ENCODE data around the gene SHE.

SHE gene

DNA sequence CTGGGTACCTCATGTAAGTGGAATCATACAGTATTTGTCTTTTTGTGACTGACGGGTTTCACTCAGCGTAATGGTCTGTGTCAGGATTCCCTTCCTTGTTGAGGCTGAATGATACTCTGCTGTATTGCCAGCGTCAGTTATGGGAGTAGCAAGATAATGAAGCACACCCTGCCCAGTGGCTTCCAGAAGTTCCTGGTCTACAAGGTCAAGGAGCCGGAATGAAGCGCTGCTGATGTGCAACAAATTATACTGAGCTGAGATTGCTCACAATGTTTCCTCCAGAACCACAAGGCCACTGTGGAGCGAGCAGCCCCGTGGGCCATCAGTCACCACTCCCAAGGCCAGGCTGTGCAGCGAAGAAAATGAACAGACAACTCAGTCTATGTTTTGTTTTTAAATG lies 24.2 kb downstream of the SHE start:
- TF ChIP-seq, protein P1, sequence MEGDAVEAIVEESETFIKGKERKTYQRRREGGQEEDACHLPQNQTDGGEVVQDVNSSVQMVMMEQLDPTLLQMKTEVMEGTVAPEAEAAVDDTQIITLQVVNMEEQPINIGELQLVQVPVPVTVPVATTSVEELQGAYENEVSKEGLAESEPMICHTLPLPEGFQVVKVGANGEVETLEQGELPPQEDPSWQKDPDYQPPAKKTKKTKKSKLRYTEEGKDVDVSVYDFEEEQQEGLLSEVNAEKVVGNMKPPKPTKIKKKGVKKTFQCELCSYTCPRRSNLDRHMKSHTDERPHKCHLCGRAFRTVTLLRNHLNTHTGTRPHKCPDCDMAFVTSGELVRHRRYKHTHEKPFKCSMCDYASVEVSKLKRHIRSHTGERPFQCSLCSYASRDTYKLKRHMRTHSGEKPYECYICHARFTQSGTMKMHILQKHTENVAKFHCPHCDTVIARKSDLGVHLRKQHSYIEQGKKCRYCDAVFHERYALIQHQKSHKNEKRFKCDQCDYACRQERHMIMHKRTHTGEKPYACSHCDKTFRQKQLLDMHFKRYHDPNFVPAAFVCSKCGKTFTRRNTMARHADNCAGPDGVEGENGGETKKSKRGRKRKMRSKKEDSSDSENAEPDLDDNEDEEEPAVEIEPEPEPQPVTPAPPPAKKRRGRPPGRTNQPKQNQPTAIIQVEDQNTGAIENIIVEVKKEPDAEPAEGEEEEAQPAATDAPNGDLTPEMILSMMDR (IDR thresholded peaks at IDR 0.05; ENCODE audit: insufficient read depth, missing control alignments): no peak
- no peak for FAIRE-seq
- no peak for DNase-seq (ENCODE audit: insufficient read length, low spot score)

DNA sequence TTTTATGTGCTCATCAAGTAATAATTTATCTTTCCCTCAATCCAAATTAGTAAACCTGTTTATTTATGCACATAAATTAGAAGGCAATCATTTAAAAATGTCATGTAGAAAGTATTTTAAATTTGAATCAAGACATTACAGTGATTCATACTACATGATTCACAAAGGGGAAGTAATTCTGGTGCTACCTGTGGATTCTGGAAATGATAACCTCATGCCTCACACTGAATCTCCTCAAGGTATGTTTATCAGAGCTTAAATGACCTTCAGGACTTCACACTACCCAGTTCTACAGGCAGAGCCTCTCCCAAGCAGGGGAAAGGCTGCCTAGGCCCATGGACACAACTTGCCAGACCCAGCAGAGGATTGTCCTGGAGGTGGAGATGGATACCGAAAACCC lies 25.4 kb downstream of the SHE start:
- FAIRE-seq (no peak), DNase-seq (ENCODE audit: insufficient read length, low spot score) (no peak)
- TF ChIP-seq, protein P1 (IDR thresholded peaks at IDR 0.05; ENCODE audit: insufficient read depth, missing control alignments): no peak

DNA sequence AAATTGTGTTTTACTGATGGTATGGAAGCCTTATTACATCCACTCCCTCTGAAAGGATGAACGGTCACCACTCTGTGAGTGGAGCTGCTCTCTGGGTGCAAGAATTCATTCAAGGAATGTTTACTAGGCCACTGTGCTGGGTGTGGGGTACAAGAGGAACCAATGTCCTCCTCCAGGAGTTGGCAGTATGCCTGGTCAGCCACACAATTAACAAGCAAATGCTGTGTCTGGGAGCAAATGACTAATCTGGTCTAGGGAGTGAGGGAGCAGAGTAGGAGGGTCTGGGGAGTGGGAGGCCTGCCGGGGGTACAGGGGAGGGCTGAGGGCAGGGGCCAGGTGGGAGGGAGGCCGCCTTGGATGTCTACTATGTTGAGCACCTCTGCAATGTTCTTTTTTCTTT lies 27.4 kb downstream of the SHE start:
- no peak for DNase-seq (ENCODE audit: insufficient read length, low spot score)
- TF ChIP-seq, protein P1 (IDR thresholded peaks at IDR 0.05; ENCODE audit: insufficient read depth, missing control alignments): no peak
- no peak for FAIRE-seq

DNA sequence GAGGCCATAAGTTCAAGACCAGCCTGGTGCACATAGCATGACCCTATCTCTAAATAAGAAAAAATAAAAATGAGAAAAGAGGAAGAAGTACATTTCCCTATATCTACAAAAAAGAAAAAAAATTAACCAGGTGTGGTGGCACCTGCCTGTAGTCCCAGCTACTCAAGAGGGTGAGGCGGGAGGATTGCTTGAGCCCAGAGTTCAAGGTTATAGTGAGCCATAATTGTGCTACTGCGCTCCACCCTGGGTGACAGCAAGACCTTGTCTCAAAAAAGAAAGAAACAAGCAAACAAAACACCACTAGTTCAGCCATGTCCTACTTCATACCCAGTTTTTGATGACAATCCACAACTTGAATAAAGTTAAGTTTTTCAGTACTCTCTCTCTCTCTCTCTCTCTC lies 30.9 kb downstream of the SHE start:
- DNase-seq (ENCODE audit: insufficient read length, low spot score): no peak
- TF ChIP-seq, protein P1 (IDR thresholded peaks at IDR 0.05; ENCODE audit: insufficient read depth, missing control alignments): no peak
- FAIRE-seq: no peak

DNA sequence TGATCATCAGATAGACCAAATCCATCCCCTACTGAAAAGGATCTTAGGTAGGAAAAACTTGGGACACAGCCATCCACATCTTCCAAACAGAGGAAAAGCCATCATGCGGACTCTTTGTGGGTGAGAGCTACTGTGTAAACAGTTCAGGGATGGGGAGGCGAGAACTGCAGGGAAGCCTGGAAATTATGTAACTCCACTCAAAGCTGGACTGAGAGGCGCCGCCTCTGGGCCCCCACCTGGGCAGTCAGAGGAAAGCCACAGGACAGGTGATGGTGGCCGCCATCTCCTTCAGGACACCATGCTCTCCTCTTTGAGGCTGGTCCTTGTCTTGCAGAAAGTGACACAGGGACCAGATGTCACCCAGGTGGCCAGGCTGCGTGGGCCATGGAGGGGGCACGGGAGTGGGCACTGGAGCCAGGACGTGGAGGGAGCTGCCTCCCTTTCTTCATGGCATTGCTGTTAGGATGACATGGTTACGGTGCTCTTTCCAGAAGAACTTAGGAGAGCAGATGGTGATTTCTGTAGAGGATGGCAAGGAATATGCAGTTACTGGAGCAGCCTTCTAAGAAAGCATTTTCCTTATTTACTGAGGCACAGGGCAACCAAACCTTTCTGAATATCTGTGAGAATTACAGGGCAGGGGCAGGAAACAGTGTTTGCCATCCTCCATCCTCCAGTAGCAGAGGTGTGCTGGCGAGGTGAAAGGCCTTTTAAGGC lies 32.2 kb downstream of the SHE start:
- DNase-seq (ENCODE audit: insufficient read length, low spot score) (no peak), FAIRE-seq (no peak)
- TF ChIP-seq, protein P1 (IDR thresholded peaks at IDR 0.05; ENCODE audit: insufficient read depth, missing control alignments): no peak

DNA sequence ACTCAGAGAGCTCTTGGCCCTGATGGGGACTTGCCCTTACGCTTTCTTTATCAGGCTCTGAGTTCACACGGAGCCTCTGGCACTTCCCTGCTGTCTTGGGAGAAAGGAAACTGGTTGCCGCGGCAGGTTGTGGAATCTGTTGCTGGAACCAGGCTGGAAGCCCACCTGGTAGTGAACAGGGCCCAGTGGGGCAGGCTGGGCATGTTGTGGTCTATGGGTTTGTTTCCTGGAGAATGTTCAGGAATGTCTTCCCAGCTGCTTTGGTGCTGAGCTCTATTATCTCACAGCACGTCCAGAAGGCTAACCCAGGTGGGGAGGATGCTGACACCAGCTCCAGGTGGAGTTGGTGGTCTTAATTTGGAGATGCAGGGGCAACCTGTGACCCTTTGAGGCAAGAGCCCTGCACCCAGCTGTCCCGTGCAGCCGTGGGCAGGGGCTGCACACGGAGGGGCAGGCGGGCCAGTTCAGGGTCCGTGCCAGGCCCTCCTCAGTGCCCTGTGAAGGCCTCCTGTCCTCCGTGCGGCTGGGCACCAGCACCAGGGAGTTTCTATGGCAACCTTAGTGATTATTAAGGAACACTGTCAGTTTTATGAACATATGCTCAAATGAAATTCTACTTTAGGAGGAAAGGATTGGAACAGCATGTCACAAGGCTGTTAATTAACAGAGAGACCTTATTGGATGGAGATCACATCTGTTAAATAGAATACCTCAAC lies 33.5 kb downstream of the SHE start:
- FAIRE-seq (no peak), DNase-seq (ENCODE audit: insufficient read length, low spot score) (no peak)
- TF ChIP-seq, protein P1 (IDR thresholded peaks at IDR 0.05; ENCODE audit: insufficient read depth, missing control alignments): no peak

Data from D721Med (cell line).